PC-3 (cell line): Measurements from ENCODE around the gene CASP14. TPM values are rescaled to one million over a fixed set of nuclear protein-coding genes. Genes with fewer than 3 reads are reported as not detected.

Experiments
- total RNA-seq: library from RNA; depleted of rRNA; stranded (reverse); fragments of >200 nt; gene quantifications from 2 replicates; pipeline ENCODE4 v1.2.3, GENCODE V29; 2014; rRNA removed

The CASP14 gene
- total RNA-seq, 1 experiment from 2014 or later, result 5.0 TPM

Other genes with a start within 250 kb of the CASP14 start
- gene OR7A5, start 214.3 kb upstream of the CASP14 start, total RNA-seq, result not detected in 2 replicates
- not detected in 2 replicates for gene OR7C1, start 214.3 kb upstream of the CASP14 start, total RNA-seq
- not detected in 2 replicates for gene OR7A10, start 200.6 kb upstream of the CASP14 start, total RNA-seq
- not detected in 2 replicates for gene OR7A17, start 163.3 kb upstream of the CASP14 start, total RNA-seq
- not detected in 2 replicates for gene OR7C2, start 108.0 kb upstream of the CASP14 start, total RNA-seq
- 4.4 and 9.6 TPM in 2 replicates for gene SLC1A6, start 69.6 kb upstream of the CASP14 start, total RNA-seq
- not detected in 2 replicates for gene OR1I1, start 32.7 kb downstream of the CASP14 start, total RNA-seq
- gene SYDE1, start 57.9 kb downstream of the CASP14 start, total RNA-seq, result 13.8 and 20.3 TPM in 2 replicates
- gene NOTCH3, start 151.5 kb downstream of the CASP14 start, total RNA-seq, result 21.5 and 28.1 TPM in 2 replicates
- not detected in 2 replicates for gene EPHX3, start 183.0 kb downstream of the CASP14 start, total RNA-seq